Neural progenitor cell (in vitro differentiated cells): Measurements from ENCODE around the gene CISTR.

ENCODE experiments used
- EZH2phosphoT487 ChIP-seq: fragments of 200-600 bp; sonication (generic); IDR thresholded peaks from 2 replicates; pipeline ENCODE4 v1.6.1; 2017; ENCODE audit warnings: antibody characterized with exemption
- TF ChIP-seq, protein P1 (sequence below): fragments of 200-600 bp; sonication (generic); IDR thresholded peaks from 2 replicates; pipeline ENCODE4 v1.5.1; 2017; ENCODE audit warnings: antibody characterized with exemption, mild to moderate bottlenecking

DNA sequence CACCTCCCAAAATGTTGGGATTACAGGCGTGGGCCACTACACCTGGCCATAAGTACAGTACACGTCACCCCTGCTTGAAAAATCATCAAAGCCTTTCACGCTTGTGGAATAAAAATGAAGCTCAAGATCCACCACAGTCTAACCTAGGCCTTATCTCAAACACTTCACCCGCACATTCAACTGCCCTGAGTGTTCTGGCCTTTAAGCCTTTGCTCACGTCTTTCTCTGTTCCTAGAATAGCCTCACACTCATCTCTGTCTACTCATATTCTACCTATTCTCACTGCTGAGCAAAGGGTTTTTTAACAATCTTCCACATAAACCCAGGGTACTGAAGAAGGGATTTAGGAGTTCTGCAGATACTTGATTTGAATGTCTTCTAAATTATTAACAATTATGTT, 34.5 kb downstream of the CISTR start:
- TF ChIP-seq, protein P1, sequence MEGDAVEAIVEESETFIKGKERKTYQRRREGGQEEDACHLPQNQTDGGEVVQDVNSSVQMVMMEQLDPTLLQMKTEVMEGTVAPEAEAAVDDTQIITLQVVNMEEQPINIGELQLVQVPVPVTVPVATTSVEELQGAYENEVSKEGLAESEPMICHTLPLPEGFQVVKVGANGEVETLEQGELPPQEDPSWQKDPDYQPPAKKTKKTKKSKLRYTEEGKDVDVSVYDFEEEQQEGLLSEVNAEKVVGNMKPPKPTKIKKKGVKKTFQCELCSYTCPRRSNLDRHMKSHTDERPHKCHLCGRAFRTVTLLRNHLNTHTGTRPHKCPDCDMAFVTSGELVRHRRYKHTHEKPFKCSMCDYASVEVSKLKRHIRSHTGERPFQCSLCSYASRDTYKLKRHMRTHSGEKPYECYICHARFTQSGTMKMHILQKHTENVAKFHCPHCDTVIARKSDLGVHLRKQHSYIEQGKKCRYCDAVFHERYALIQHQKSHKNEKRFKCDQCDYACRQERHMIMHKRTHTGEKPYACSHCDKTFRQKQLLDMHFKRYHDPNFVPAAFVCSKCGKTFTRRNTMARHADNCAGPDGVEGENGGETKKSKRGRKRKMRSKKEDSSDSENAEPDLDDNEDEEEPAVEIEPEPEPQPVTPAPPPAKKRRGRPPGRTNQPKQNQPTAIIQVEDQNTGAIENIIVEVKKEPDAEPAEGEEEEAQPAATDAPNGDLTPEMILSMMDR: no peak
- no peak for TF ChIP-seq EZH2phosphoT487
